OCI-LY7 (cell line): ENCODE measurements around the gene HDGF. TPM values are rescaled to one million over a fixed set of nuclear protein-coding genes. Genes with fewer than 3 reads are reported as not detected.
A peak's percentile ranks its signal among the peaks of the same experiment; 100 is the strongest.

Experiments
- BruUV-seq: library from RNA; stranded (reverse); fragments of 400-500 nt; replicated peaks from 2 replicates; lab custom pipeline; 2021; lab: Mats Ljungman, UMichigan
- CTCF ChIA-PET: fragments of 300-600 bp; sonication (Branson Sonifier 250); formaldehyde crosslinking; loops from one replicate; lab custom pipeline; 2022; ENCODE audit warnings: antibody characterized with exemption; ENCODE audit not compliant: unreplicated experiment; lab: Charles Lee
- POLR2A ChIA-PET: fragments of 300-600 bp; sonication (Branson Sonifier 250); formaldehyde crosslinking; loops from one replicate; lab custom pipeline; 2022; ENCODE audit warnings: antibody characterized with exemption; lab: Charles Lee
- DNase-seq: peaks from one replicate; pipeline ENCODE4 v3.0.0-alpha.2; 2015; ENCODE audit warnings: low spot score
- H2AFZ ChIP-seq: fragments of 200-600 bp; sonication (generic), shearing (Covaris generic); 2 replicates; pipeline ENCODE4 v1.6.1; 2014; ENCODE audit warnings: mild to moderate bottlenecking, antibody characterized with exemption, low read length, moderate library complexity
- H3K27ac ChIP-seq: fragments of 200-600 bp; sonication (generic); 2 replicates; pipeline ENCODE4 v1.5.1; 2014; ENCODE audit warnings: mixed run types, low read depth, mild to moderate bottlenecking, moderate library complexity, low read length, inconsistent platforms; ENCODE audit not compliant: poor library complexity, severe bottlenecking
- H3K36me3 ChIP-seq: fragments of 200-600 bp; sonication (generic); 2 replicates; pipeline ENCODE4 v1.6.1; 2014; ENCODE audit warnings: mild to moderate bottlenecking, antibody characterized with exemption, low read length, moderate library complexity, mixed read lengths; ENCODE audit not compliant: insufficient read depth
- H3K4me1 ChIP-seq: fragments of 200-600 bp; sonication (generic); 2 replicates; pipeline ENCODE4 v1.5.1; 2014; ENCODE audit warnings: mild to moderate bottlenecking, low read length; ENCODE audit not compliant: insufficient read depth, poor library complexity, severe bottlenecking
- H3K4me2 ChIP-seq: fragments of 200-600 bp; sonication (generic); 2 replicates; pipeline ENCODE4 v1.6.1; 2014; ENCODE audit warnings: mild to moderate bottlenecking, low read length
- H3K4me3 ChIP-seq: fragments of 200-600 bp; sonication (generic); 2 replicates; pipeline ENCODE4 v1.5.1; 2014; ENCODE audit warnings: mild to moderate bottlenecking, low read depth, low read length; ENCODE audit not compliant: poor library complexity, severe bottlenecking
- H3K79me2 ChIP-seq: fragments of 200-600 bp; sonication (generic); 2 replicates; pipeline ENCODE4 v1.6.1; 2016; ENCODE audit warnings: low read depth, mild to moderate bottlenecking, low read length, moderate library complexity, mixed read lengths; ENCODE audit not compliant: insufficient read depth
- H3K9me2 ChIP-seq: fragments of 200-600 bp; sonication (generic); 2 replicates; pipeline ENCODE4 v1.6.1; 2016; ENCODE audit warnings: mild to moderate bottlenecking, low read length, mixed read lengths; ENCODE audit not compliant: insufficient read depth
- H3K9me3 ChIP-seq: fragments of 200-600 bp; sonication (generic); 2 replicates; pipeline ENCODE4 v1.6.1; 2014; ENCODE audit warnings: mild to moderate bottlenecking, mixed run types, low read length, mixed read lengths
- H4K20me1 ChIP-seq: fragments of 200-600 bp; sonication (generic); 2 replicates; pipeline ENCODE4 v1.6.1; 2014; ENCODE audit warnings: mild to moderate bottlenecking, antibody characterized with exemption, low read length, moderate library complexity, mixed read lengths; ENCODE audit not compliant: insufficient read depth
- CTCF ChIP-seq: fragments of 200-600 bp; sonication (generic); conservative IDR thresholded peaks from 2 replicates; pipeline ENCODE4 v1.5.1; 2014; ENCODE audit warnings: mild to moderate bottlenecking, antibody characterized with exemption, low read length, moderate library complexity, mixed read lengths
- EZH2phosphoT487 ChIP-seq: fragments of 200-600 bp; sonication (generic); IDR thresholded peaks from 2 replicates; pipeline ENCODE4 v1.6.1; 2018; ENCODE audit warnings: low read depth, borderline replicate concordance, mild to moderate bottlenecking, mixed run types, antibody characterized with exemption, low read length, moderate library complexity, mixed read lengths
- intact Hi-C: fragments of 100-400 bp; cut with micrococcal nuclease; formaldehyde crosslinking; loops from one replicate; pipeline ENCODE4 v1.10.0; 2022; ENCODE audit not compliant: unreplicated experiment
- total RNA-seq, 2 experiments: library from RNA; depleted of rRNA in 1 of 2; stranded (reverse); fragments of >200 nt in 1 of 2; shearing (Covaris generic) in 1 of 2; gene quantifications; 2 replicates each; pipeline ENCODE4 v1.2.3, GENCODE V29; 2014 to 2022

Gene HDGF
- total RNA-seq, 2 experiments from 2014 or later: 291 to 329 TPM

GRCh38 chr1:156738916-156739315, 12.6 kb downstream of the HDGF start:
- Histone ChIP-seq H3K36me3 (peaks cover 77% of the 10 kb centered on the region), H3K4me3 (no peak overlapping the region), H3K4me1 (peaks cover 19% of the 10 kb centered on the region), H2AFZ (no peak overlapping the region), H3K4me2 (peak overlapping the region; percentile 75; the same call in 1 of the 2 replicates), H3K27ac (no peak overlapping the region), H4K20me1 (no peaks in the 10 kb centered on the region), H3K79me2 (peaks cover 16% of the 10 kb centered on the region; the same call in 1 of the 2 replicates), H3K9me2 (no peaks in the 10 kb centered on the region), H3K9me3 (no peaks in the 10 kb centered on the region)
- ChIA-PET POLR2A (interaction anchor here (0.9 kb wide), 1 partner anchor 26 kb away, joined by 3 read pairs; no protein-coding TSS in a partner anchor), CTCF (no interaction called here)
- intact Hi-C loops: no loop called here
- TF ChIP-seq CTCF (no peak), EZH2phosphoT487 (no peak)
- DNase-seq: no peak
- BruUV-seq: no TSS peak

- TF ChIP-seq CTCF (no peak), EZH2phosphoT487 (no peak)
- peaks cover 19% of the 10 kb centered on the region for H3K4me1 ChIP-seq
- no peaks in the 10 kb centered on the region for H3K9me2 ChIP-seq
- CTCF ChIA-PET: no interaction called here
- H3K4me2 ChIP-seq: no peak overlapping the region
- DNase-seq: no peak
- POLR2A ChIA-PET: no interaction called here
- peaks cover 16% of the 10 kb centered on the region; the same call in 1 of the 2 replicates for H3K79me2 ChIP-seq
- no peak overlapping the region for H2AFZ ChIP-seq
- no TSS peak for BruUV-seq
- no peaks in the 10 kb centered on the region for H4K20me1 ChIP-seq
- no peak overlapping the region for H3K27ac ChIP-seq
- H3K9me3 ChIP-seq: no peaks in the 10 kb centered on the region
- H3K36me3 ChIP-seq: peaks cover 74% of the 10 kb centered on the region
- H3K4me3 ChIP-seq: no peak overlapping the region
- intact Hi-C loops: no loop called here
Measured at GRCh38 chr1:156738407-156738806, 13.1 kb downstream of the HDGF start.

- Histone ChIP-seq H3K36me3 (peaks cover 42% of the 10 kb centered on the region), H2AFZ (no peak overlapping the region), H3K27ac (no peak overlapping the region), H3K79me2 (peaks cover 10% of the 10 kb centered on the region), H3K4me1 (peaks cover 9% of the 10 kb centered on the region), H3K4me3 (no peak overlapping the region), H3K9me3 (no peaks in the 10 kb centered on the region), H3K4me2 (no peak overlapping the region), H3K9me2 (no peaks in the 10 kb centered on the region), H4K20me1 (no peaks in the 10 kb centered on the region)
- intact Hi-C loops: no loop called here
- no TSS peak for BruUV-seq
- ChIA-PET CTCF (no interaction called here), POLR2A (interaction anchor here (0.6 kb wide), 1 partner anchor 511 kb away, joined by 3 read pairs; no protein-coding TSS in a partner anchor)
- TF ChIP-seq CTCF (no peak), EZH2phosphoT487 (no peak)
- no peak for DNase-seq
Measured at GRCh38 chr1:156733989-156734584, 17.4 kb downstream of the HDGF start.
